C4-2B (cell line): Measurements from ENCODE around the gene TMEM256.

ENCODE experiments used
- CTCF ChIP-seq: fragments of 450-650 bp; conservative IDR thresholded peaks from 2 replicates; pipeline ENCODE4 v1.5.1; 2017; ENCODE audit warnings: mild to moderate bottlenecking
- ZFX ChIP-seq: fragments of 450-650 bp; IDR thresholded peaks from 2 replicates; pipeline ENCODE4 v1.6.1; 2017

DNA sequence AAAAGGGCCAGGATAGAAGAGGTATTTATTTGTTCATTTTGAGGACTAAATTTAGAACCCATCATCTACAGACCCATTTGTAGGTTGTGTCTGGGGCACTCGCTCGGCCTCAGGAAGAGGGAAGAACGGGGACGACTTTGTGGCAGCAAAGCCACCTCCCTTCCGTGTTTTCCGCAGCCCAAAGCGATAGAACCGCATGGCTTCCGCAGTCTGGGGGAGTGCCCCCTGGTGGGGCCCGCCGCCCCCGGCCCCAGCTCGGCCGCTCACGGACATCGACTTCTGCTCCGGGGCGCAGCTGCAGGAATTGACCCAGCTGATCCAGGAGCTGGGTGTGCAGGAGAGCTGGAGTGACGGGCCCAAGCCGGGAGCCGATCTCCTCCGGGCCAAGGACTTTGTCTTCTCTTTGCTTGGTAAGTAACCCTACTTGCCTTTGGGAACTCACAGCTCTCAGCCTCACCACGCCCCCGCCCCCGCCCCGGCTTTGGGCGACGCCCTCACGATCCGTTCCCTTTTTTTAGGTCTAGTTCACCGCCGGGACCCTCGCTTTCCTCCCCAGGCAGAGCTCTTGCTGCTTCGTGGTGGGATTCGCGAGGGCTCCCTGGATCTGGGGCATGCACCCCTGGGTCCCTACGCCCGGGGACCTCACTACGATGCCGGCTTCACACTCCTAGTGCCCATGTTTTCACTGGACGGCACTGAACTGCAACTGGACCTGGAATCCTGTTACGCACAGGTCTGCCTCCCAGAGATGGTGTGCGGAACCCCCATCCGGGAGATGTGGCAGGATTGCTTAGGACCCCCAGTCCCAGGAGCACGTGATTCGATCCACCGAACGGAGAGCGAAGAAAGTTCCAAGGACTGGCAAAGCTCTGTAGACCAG lies 32.0 kb upstream of the TMEM256 start:
- TF ChIP-seq CTCF (no peak), ZFX (no peak)
